RCC 7860 (cell line): ENCODE measurements around the gene SYCE3.
"Not testable (repeated sequence)": the region's sequence is repeated elsewhere in the genome, so short reads cannot be mapped to it uniquely, and the experiment has no call there.

ENCODE experiments used
- DNase-seq: peaks from one replicate; pipeline ENCODE4 v3.0.0-alpha.2; 2015; ENCODE audit warnings: low spot score
- FAIRE-seq: peaks from 2 replicates; lab custom pipeline; 2012; peaks lifted over from hg19 to GRCh38; lab: Jason Lieb, UNC

The SYCE3 gene, protein sequence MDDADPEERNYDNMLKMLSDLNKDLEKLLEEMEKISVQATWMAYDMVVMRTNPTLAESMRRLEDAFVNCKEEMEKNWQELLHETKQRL

DNA sequence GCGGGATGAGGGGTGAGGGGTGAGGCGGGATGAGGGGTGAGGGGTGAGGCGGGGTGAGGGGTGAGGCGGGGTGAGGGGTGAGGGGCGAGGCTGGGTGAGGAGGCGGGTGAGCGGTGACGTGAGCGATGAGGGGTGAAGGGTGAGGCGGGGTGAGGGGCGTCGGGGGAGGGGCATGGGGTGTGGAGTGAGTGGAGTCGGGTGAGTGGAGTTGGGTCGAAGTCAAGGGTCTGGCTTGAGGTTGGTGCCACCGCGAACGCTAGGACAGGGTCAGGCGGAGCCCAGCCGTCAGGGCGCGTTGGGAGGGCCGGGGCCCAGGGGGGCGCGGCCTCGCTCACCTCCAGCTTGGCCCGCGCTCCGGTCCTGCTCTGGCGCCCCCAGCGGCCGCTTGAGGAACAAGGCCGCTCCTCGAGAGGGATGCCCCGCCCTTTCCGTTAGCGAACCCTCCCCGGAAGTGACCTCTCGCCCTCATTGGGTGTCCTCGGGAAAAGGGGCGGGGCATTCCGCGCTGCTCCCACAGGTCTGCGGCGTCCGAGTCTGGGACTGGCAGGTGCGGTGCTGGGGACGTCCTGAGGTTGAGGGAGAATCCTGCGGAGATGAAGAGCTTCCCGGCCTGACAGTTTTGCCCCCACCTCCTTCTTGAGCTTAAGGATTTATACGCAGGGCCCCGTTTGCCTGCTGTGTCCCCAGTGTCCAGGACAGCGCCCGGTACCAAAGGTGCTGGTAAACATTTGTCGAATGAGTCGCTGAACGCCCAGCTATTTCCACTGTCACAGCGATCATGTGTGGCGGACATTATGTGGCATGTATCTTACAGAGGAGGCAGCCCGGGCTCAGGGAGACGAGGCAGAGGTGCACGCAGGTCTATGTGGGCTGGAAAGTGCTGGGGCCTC lies at the start of gene SYCE3:
SYCE3 (minus strand) TSS at position 397 of the 890 bp plus-strand sequence. CDS start 6,514 bp downstream, outside the sequence.
- FAIRE-seq (peak; percentile 74), DNase-seq (peak; percentile 83)

DNA sequence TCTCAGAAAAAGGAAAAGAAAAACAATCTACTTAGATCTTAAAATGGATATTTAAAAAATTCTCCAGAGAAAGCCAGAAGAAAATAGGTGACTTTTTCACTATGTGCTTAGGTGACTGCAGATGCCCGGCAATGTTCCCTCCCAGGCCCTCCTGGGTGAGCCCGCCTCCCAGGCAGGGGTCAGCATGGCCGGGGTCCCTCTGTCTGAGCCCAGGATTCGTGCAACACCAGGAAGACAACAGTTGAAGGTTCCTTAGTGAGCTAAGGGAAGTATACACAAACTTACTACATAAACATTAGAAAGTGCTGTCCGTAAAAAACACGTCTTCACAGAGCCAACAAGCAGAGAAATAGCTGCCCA lies 49.4 kb upstream of the SYCE3 start:
- FAIRE-seq (no peak), DNase-seq (no peak)

DNA sequence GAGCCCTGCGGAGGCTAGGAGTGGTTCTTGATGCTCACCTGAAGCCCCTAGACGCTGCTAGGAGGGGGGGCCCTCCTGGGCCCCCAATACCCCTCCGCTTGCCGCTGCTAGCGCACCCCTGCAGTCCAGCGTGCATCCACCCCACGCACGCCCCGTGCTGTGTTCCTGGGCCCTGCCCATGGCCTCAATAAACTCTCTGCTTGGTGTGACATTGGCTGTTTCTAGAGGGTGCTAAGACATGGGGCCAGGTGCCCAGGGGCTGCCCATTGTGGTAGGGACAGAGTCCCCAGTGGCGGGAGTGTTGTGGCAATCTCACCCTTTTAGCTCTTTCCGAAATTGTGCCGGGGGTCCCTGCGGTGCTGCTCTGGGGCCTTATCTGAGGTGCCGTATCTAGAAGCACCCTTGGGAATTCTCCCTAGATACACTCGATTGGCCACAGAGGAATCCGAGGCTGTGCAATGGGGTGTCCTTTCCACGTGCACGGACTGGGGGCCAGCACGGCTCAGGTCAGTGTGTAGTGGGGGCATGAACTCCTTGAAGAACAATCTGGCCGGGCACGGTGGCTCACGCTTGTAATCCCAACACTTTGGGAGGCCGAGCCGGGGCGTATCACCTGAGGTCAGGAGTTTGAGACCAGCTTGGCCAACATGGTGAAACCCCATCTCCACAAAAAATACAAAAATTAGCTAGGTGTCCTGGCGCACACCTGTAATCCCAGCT lies 48.8 kb upstream of the SYCE3 start:
- no peak for FAIRE-seq
- no peak for DNase-seq

DNA sequence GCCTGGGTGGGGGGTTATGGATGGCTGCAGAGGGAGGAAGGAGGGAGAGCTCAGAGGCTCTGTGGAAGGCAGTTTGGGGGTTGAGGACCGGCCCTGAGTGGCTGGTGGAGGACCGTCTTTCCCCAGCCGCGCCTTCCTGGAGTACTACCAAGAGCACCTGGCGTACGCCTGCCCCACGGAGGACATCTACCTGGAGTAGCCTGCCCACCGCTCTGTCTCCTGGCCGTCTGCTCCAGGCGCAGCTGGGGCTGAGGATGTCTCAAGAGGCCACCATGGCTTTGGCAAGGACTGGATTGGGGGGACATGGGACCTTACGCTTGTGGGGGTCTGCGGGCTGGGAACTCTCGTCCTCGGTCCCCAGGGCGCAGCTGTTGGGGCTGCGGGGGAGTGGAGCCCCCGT lies 47.9 kb upstream of the SYCE3 start:
- no peak for DNase-seq
- FAIRE-seq = no peak

DNA sequence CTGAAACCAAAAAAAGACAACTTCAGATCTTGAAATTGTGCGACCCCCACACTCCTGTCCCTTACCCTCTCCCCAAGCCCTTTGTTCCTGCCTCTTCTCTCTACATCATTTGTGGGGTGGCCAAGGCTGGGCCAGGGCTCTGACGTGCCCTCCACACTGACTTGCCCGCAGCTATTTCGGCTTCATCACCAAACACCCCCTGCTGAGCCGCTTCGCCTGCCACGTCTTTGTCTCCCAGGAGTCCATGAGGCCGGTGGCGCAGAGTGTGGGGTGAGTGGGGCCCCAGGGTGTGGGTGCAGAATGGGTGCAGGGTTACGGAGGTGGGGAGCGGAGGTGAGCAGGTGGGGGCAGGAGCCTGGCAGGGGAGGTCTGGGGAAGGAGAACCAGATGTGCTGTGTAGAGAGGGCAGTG lies 47.3 kb upstream of the SYCE3 start:
- DNase-seq = no peak
- FAIRE-seq = no peak

DNA sequence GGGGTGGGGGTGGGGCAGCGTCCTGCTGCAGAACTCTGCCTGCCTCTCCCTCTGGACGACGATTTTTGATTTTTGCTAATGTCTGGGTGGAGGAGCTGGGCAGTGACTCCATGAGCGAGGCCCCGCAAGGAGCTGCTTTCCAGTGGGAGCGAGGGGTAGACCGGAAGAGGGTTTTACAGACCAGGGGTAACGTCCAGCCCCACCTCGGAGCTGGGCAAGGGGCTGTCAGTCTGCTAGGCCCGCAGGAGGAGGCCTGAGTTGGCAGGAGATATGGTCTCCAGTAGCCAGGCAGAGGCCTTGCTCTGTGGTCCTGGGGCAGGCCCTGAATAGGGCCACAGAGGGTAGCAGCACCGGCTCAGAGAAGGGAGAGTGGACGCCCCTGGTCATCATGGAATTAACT lies 46.9 kb upstream of the SYCE3 start:
- DNase-seq (no peak), FAIRE-seq (no peak)

DNA sequence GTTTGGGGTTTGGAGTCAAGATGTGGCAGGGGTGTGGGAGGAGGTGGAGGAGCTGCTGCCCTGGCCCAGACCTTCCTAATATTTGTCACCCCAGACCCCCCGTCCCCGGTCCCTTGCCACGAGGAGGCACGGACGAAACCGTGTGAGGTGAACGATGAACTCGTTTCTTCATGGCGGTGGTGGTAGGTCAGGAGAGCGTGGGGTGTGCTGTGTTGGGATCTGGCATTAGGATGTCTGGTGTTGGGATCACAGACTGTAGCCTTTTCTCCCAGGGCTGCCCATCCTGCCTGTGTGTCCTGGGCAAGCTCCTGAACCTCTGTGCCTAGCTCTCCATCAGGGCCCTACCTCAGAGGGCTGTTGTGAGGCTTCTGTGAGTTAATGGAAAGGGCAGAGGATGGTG lies 46.3 kb upstream of the SYCE3 start:
- no peak for FAIRE-seq

DNA sequence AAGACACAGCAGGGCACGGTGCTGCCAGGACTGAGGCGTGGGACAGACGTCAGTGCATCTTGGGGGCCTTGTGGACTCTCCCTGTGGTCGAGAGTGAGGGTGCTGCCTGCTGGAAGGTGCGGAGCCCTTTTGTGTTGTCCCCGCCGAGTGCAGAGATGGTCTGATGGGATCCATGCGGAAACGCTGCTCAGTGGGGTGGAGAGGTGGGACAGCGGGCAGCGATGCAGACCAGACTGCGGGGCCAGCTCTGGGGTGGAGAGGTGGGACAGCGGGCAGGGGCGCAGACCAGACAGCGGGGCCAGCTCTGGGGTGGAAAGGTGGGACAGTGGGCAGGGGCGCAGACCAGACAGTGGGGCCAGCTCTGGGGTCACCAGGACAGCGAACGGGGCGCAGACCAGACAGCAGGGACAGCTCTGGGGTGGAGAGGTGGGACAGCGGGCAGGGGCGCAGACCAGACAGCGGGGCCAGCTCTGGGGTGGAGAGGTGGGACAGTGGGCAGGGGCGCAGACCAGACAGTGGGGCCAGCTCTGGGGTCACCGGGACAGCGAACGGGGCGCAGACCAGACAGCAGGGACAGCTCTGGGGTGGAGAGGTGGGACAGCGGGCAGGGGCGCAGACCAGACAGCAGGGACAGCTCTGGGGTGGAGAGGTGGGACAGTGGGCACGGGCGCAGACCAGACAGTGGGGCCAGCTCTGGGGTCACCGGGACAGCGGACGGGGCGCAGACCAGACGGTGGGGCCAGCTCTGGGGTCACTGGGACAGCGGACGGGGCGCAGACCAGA lies 45.5 kb upstream of the SYCE3 start:
- not testable (repeated sequence) for DNase-seq, FAIRE-seq

More for the DNA sequence above, 46.3 kb upstream of the SYCE3 start:
- DNase-seq = no peak

DNA sequence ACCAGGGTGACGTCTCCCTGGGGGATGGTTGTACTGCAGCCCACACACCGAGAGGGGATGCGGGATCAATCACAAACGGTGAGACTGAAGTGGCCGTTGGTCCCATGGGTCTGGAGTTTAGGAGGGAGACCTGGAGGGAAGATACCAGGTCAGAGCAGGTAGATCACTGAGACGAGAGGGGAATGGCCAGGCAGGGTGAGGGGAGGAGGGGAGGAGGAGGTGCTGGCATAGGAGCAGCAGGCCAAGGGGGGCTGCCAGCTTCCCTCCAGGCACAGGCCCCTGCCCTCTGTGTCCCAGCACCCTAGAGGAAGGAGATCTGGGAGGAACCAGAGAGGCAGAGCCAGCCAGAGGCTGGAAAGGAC lies 44.9 kb upstream of the SYCE3 start:
- FAIRE-seq (no peak), DNase-seq (no peak)

DNA sequence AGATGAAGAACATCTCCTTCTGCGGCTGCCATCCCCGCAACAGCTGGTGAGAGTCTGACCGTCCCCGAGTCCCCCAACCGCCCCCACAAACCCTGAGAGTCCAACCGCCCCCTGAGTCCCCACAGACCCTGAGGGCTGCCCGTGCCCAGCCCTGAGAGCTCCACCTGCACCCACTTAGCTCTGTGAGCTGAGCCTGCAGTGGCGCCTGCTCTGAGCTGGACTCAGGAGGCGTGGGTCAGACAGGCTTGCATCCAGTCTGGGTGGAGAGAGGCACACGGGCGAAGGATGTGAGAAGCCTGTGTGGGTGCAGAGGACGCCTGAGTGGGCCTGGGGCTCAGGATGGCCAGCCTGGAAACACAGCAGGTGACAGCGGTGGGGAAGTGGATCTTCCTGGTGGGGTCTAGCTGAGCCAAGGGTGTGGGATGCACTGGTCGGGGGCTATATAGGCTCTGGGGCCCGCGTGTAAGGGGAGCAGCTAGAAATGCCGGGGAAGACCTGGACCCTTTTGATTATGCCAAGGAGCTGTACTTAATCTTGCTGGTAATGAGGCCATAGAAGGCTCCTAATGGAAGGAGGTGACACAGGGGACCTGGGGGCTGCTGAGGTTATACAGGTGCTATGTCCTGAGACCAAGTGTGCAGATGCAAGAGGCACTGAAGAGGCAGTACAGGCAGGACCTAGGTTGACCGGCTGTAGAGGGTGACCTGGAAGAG lies 44.4 kb upstream of the SYCE3 start:
- FAIRE-seq = no peak

DNA sequence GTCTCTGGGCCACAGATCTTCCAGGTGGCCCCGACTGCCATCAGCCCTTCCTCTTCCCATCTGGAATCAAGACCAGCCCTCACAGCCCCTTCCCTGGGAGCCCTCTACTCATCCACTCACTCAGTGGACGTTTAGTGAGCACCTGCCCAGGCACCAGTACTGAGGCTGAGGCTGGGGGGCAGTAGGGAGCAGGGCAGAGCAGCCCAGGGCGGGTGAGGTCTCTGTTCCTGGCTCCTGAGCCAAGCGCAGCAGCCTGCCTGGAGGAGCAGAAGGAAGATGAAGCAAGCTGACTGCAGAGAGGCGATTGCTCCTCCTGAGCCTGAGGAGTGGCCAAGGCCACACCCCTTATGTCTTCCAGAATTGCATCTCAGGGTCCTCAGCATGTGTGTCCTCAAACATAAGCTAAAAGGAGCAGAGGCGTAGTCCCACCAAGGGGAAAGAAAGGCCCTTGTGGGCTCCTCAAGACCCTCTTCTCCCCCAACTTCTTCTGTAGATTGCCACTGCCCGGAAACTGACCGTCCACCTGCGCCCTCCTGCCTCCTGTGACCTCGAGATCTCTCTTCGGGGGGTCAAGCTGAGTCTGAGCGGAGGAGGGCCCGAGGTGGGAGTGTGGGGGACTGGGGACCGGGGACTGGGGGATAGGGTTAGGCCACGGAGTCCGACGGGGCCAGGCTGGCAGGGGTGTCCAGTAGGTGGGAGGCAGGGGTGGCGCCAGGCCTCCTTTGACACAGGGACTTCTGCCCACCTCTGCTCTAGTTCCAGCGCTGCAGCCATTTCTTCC lies 43.6 kb upstream of the SYCE3 start:
- FAIRE-seq (no peak), DNase-seq (no peak)

More for the DNA sequence above, 44.4 kb upstream of the SYCE3 start:
- DNase-seq = no peak

DNA sequence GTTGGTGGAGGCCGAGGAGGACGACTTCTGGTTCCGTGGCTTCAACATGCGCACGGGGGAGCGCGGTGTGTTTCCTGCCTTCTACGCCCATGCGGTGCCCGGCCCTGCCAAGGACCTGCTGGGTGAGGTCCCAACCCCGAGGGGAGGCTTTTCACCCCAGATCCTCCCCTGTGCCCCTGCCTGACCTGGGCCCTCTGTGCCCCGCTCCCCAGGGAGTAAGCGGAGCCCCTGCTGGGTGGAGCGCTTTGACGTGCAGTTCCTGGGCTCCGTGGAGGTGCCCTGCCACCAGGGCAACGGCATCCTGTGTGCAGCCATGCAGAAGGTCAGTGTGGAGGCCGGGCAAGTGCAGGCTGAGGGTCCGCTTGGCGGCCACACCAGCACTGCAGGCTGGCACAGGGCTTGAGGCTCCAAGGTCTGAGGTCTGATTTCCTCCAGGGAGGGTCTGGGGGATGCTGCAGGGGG lies 42.9 kb upstream of the SYCE3 start:
- no peak for FAIRE-seq
- DNase-seq = no peak

DNA sequence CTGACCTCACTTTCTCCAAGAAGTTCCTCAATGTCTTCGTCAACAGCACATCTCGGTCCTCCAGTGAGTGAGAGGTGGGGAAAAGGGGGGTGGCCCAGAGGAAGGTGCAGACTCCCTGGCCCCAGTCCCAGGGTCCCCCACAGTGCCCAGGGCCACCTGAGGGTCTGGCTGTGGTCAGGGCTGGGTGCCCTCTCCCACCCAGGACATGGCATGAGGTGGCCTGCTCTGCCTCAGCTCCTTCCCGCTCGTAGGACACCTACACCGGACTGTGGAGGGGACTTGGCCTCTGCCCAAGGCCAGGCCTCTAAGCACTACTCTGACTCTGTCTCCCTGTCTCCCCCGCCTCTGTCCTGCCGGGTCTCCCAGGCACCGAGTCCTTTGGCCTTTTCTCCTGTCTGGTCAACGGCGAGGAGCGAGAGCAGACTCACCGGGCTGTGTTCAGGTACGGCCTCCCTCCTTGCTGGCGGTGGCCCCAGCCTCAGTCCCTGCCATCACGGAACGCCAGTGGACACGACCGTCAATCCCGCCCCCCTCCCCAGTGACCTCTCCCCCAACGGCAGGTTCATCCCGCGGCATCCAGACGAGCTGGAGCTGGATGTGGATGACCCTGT lies 42.4 kb upstream of the SYCE3 start:
- DNase-seq (no peak), FAIRE-seq (no peak)

DNA sequence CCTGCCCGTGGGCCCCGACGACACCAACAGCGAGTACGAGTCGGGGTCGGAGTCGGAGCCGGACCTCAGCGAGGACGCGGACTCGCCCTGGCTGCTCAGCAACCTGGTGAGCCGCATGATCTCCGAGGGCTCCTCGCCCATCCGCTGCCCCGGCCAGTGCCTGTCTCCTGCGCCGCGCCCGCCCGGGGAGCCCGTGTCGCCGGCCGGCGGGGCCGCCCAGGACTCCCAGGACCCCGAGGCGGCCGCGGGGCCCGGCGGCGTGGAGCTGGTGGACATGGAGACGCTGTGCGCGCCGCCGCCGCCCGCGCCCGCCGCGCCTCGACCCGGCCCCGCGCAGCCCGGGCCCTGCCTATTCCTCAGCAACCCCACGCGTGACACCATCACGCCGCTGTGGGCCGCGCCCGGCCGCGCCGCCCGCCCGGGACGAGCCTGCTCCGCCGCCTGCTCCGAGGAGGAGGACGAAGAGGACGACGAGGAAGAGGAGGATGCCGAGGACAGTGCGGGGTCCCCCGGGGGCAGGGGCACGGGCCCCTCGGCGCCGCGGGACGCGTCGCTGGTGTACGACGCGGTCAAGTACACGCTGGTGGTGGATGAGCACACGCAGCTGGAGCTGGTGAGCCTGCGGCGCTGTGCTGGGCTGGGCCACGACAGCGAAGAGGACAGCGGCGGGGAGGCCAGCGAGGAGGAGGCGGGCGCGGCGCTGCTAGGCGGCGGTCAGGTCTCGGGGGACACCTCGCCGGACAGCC lies 41.7 kb upstream of the SYCE3 start:
- FAIRE-seq = no peak
- no peak for DNase-seq

DNA sequence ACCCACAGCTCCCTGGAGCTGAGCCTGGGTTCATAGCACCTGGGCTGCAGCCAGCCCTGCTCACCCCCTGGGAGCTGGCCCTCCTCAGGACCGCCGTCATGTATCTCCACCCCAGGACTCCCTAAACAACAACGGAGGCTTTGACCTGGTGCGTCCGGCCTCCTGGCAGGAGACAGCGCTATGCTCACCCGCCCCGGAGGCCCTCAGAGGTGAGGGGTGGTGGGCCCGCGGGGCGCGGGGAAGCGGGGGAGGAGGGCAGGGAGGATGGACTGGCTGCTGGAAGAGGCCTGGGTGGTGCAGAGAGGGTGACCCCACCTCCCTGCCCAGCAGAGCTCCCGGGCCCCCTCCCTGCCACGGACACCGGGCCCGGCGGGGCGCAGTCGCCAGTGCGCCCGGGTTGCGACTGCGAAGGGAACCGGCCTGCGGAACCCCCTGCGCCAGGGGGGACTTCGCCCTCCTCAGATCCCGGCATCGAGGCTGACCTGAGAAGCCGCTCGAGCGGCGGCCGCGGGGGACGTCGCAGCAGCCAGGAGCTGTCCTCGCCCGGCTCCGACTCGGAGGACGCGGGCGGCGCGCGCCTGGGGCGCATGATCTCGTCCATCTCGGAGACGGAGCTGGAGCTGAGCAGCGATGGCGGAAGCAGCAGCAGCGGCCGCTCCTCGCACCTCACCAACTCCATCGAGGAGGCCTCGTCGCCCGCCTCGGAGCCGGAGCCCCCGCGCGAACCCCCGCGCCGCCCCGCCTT lies 41.0 kb upstream of the SYCE3 start:
- DNase-seq (no peak), FAIRE-seq (no peak)

DNA sequence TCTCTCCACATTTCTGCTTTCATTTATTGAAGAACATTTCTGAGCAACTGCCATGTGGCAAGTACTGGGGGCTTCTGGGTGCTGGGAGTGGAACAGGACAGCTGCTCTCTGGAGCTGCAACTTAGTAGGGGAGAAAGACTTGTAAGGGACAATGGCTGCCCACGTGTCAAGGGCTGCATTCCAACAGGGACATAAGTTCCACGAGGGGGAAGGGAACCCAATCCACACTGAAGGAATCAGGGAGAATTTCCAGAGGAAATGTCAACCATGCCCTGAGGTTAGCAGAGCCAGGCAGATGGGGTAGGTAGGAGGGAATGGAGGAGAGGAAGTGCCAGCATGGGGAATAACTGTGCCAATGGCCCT lies 39.6 kb upstream of the SYCE3 start:
- FAIRE-seq = no peak
- no peak for DNase-seq

DNA sequence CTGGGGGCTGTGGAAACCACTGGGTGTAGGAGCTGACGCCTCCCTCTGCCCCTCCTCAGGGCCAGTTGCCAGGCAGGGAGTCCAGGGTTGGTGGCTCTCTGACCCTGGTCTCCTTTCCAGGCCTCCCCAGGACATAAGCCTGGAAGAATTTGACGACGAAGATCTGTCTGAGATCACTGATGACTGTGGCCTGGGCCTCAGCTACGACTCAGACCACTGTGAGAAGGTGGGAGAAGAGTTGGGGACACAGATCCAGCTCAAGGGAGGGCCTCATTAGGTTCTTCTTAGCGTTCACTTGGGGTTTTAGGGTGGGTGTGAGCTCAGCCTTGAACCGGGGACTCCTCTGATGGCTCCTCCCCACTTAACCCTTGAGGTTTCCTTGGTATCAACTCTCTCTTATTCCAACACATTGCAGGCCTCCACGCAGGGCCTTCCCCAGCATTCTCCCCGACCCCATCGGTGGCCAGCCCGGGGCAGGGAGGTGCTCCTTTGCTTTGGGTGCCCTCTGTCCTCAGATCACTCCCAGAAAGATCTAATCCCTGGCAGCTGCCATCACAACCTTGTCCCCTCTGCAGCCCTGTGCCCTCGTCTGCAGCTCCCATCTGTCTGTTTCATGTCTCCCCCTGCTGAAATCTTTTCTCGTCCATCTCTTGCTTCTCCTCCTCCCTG lies 39.1 kb upstream of the SYCE3 start:
- DNase-seq (no peak), FAIRE-seq (no peak)
